Panc1 (cell line): ENCODE measurements around the gene SUSD6.

Experiments
- CTCF ChIP-seq: fragments of 450-650 bp; IDR thresholded peaks from 2 replicates; pipeline ENCODE4 v1.5.1; 2017; ENCODE audit warnings: mild to moderate bottlenecking
- TF ChIP-seq, protein P1 (sequence below), 2 experiments: IDR thresholded peaks; 2 replicates each; pipeline ENCODE4 v1.6.1; 2011 to 2012; ENCODE audit warnings: low read depth in 2 of 2, control low read depth in 1 of 2, low read length in 1 of 2, mild to moderate bottlenecking in 1 of 2, moderate library complexity in 1 of 2; ENCODE audit not compliant: insufficient read depth in 1 of 2

DNA sequence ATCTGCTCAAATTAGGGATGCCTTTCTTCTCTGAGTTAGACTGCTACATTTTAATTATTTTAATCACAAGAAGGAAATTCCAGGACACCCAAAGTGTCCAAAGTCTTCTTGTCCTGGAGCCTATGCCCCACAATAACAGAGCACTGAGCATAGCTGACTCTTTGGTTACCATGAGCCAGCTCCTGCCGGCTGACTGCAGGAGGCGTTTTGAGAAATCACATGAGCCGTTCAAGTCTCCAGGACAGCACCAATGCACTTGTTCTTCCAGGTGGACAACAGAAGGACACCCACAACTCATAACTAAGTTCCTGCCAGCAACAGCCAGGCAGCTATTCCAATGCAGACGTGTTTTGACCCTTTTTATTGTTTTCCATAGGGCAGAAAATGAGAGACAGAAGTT is 109.5 kb downstream of the SUSD6 start:
- no peak for TF ChIP-seq CTCF
- TF ChIP-seq, protein P1, sequence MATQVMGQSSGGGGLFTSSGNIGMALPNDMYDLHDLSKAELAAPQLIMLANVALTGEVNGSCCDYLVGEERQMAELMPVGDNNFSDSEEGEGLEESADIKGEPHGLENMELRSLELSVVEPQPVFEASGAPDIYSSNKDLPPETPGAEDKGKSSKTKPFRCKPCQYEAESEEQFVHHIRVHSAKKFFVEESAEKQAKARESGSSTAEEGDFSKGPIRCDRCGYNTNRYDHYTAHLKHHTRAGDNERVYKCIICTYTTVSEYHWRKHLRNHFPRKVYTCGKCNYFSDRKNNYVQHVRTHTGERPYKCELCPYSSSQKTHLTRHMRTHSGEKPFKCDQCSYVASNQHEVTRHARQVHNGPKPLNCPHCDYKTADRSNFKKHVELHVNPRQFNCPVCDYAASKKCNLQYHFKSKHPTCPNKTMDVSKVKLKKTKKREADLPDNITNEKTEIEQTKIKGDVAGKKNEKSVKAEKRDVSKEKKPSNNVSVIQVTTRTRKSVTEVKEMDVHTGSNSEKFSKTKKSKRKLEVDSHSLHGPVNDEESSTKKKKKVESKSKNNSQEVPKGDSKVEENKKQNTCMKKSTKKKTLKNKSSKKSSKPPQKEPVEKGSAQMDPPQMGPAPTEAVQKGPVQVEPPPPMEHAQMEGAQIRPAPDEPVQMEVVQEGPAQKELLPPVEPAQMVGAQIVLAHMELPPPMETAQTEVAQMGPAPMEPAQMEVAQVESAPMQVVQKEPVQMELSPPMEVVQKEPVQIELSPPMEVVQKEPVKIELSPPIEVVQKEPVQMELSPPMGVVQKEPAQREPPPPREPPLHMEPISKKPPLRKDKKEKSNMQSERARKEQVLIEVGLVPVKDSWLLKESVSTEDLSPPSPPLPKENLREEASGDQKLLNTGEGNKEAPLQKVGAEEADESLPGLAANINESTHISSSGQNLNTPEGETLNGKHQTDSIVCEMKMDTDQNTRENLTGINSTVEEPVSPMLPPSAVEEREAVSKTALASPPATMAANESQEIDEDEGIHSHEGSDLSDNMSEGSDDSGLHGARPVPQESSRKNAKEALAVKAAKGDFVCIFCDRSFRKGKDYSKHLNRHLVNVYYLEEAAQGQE (IDR thresholded peaks at IDR 0.05; ENCODE audit: insufficient read depth in 1 of 2, low read depth in 2 of 2, low read length in 1 of 2) = no peak
